HEK293 (cell line): ENCODE results near the gene GRAMD1C.

Source experiments
- CTCF ChIA-PET: fragments of 350-600 bp; formaldehyde crosslinking; extraction: SDS; loops from one replicate; lab custom pipeline; 2021; ENCODE audit warnings: antibody characterized with exemption; lab: Yijun Ruan, JAX
- POLR2A ChIA-PET: fragments of 300-600 bp; formaldehyde crosslinking; extraction: SDS; loops from one replicate; lab custom pipeline; 2020; ENCODE audit warnings: antibody characterized with exemption, inconsistent platforms; lab: Yijun Ruan, JAX
- H3K27ac ChIP-seq: fragments of 200-500 bp; sonication (Bioruptor generic); 2 replicates; pipeline ENCODE4 v1.5.1; 2014; ENCODE audit warnings: low read depth, low read length, control low read depth, inconsistent platforms; ENCODE audit errors: extremely low read depth
- H3K36me3 ChIP-seq, 2 experiments: fragments of 200-500 bp in 1 of 2; sonication (Bioruptor generic) in 1 of 2; 1 replicate in 1 of 2; 2 replicates in 1 of 2; pipeline ENCODE4 v1.5.1; 2014 to 2017; ENCODE audit warnings: inconsistent platforms in 2 of 2, low read length in 2 of 2; ENCODE audit not compliant: control insufficient read depth in 2 of 2, insufficient read depth in 1 of 2
- H3K4me1 ChIP-seq: fragments of 200-500 bp; sonication (Bioruptor generic); 2 replicates; pipeline ENCODE4 v1.5.1; 2014; ENCODE audit warnings: mild to moderate bottlenecking, low read length, inconsistent platforms; ENCODE audit not compliant: control insufficient read depth, insufficient read depth
- H3K4me3 ChIP-seq: 2 replicates; pipeline ENCODE4 v1.5.1; 2011; ENCODE audit warnings: low read depth, mild to moderate bottlenecking, control low read depth, low read length, moderate library complexity
- H3K9me3 ChIP-seq: fragments of 200-500 bp; sonication (Bioruptor generic); 2 replicates; pipeline ENCODE4 v1.5.1; 2014; ENCODE audit warnings: low read depth, low read length, inconsistent platforms; ENCODE audit not compliant: control insufficient read depth, insufficient read depth
- KLF17 ChIP-seq: fragments of 450-650 bp; formaldehyde crosslinking; IDR thresholded peaks from 2 replicates; pipeline ENCODE4 v1.5.1; 2016; ENCODE audit warnings: missing biosample characterization, missing genetic modification characterization
- MYNN ChIP-seq: fragments of 450-650 bp; formaldehyde crosslinking; IDR thresholded peaks from 2 replicates; pipeline ENCODE4 v1.5.1; 2016; ENCODE audit warnings: missing biosample characterization, missing genetic modification characterization, borderline replicate concordance
- SCRT1 ChIP-seq: fragments of 450-650 bp; formaldehyde crosslinking; IDR thresholded peaks from 2 replicates; pipeline ENCODE4 v1.5.1; 2016; ENCODE audit warnings: missing biosample characterization, missing genetic modification characterization, borderline replicate concordance
- SP7 ChIP-seq: fragments of 450-650 bp; formaldehyde crosslinking; IDR thresholded peaks from 2 replicates; pipeline ENCODE4 v1.5.1; 2016; ENCODE audit warnings: missing biosample characterization, missing genetic modification characterization
- ZBTB21 ChIP-seq: fragments of 450-650 bp; formaldehyde crosslinking; IDR thresholded peaks from 2 replicates; pipeline ENCODE4 v1.5.1; 2017; ENCODE audit warnings: missing biosample characterization, missing genetic modification characterization
- ZBTB44 ChIP-seq: fragments of 450-650 bp; IDR thresholded peaks from 2 replicates; pipeline ENCODE4 v1.5.1; 2018; ENCODE audit warnings: missing biosample characterization, mild to moderate bottlenecking, missing genetic modification characterization
- ZNF184 ChIP-seq: fragments of 450-650 bp; IDR thresholded peaks from 2 replicates; pipeline ENCODE4 v1.5.1; 2018; ENCODE audit warnings: missing biosample characterization, mild to moderate bottlenecking, missing genetic modification characterization
- ZNF202 ChIP-seq: fragments of 450-650 bp; formaldehyde crosslinking; IDR thresholded peaks from 2 replicates; pipeline ENCODE4 v1.5.1; 2016; ENCODE audit warnings: missing biosample characterization, missing genetic modification characterization, borderline replicate concordance
- ZNF274 ChIP-seq, 2 experiments: fragments of 200-500 bp in 1 of 2; fragments of 450-650 bp in 1 of 2; sonication (Bioruptor generic) in 1 of 2; formaldehyde crosslinking in 1 of 2; IDR thresholded peaks; 2 replicates each; pipeline versions ENCODE4 v1.5.1 to v1.6.1; 2014 to 2016; ENCODE audit warnings: borderline replicate concordance in 1 of 2, inconsistent platforms in 1 of 2, low read length in 1 of 2, missing biosample characterization in 1 of 2, missing genetic modification characterization in 1 of 2
- ZNF513 ChIP-seq: fragments of 450-650 bp; IDR thresholded peaks from 2 replicates; pipeline ENCODE4 v1.5.1; 2018; ENCODE audit warnings: missing biosample characterization, missing genetic modification characterization
- ZNF529 ChIP-seq: fragments of 450-650 bp; formaldehyde crosslinking; IDR thresholded peaks from 2 replicates; pipeline ENCODE4 v1.5.1; 2017; ENCODE audit warnings: missing genetic modification characterization, missing biosample characterization; ENCODE audit not compliant: insufficient replicate concordance
- ZNF558 ChIP-seq: fragments of 450-650 bp; formaldehyde crosslinking; IDR thresholded peaks from 2 replicates; pipeline ENCODE4 v1.5.1; 2016; ENCODE audit warnings: missing biosample characterization, missing genetic modification characterization
- ZNF580 ChIP-seq: fragments of 450-650 bp; formaldehyde crosslinking; IDR thresholded peaks from 2 replicates; pipeline ENCODE4 v1.5.1; 2016; ENCODE audit warnings: missing biosample characterization, missing genetic modification characterization
- ZNF639 ChIP-seq: fragments of 450-650 bp; formaldehyde crosslinking; IDR thresholded peaks from 2 replicates; pipeline ENCODE4 v1.5.1; 2016; ENCODE audit warnings: missing biosample characterization, missing genetic modification characterization
- ZNF660 ChIP-seq: fragments of 450-650 bp; IDR thresholded peaks from 2 replicates; pipeline ENCODE4 v1.5.1; 2018; ENCODE audit warnings: missing biosample characterization, mild to moderate bottlenecking, missing genetic modification characterization
- ZNF707 ChIP-seq: fragments of 450-650 bp; formaldehyde crosslinking; IDR thresholded peaks from 2 replicates; pipeline ENCODE4 v1.5.1; 2016; ENCODE audit warnings: missing biosample characterization, missing genetic modification characterization
- TF ChIP-seq, protein P1 (sequence below): fragments of 450-650 bp; formaldehyde crosslinking; IDR thresholded peaks from 2 replicates; pipeline ENCODE4 v1.5.1; 2017; ENCODE audit warnings: missing biosample characterization, mild to moderate bottlenecking, missing genetic modification characterization, moderate library complexity
- TF ChIP-seq, protein P2 (sequence below): fragments of 450-650 bp; formaldehyde crosslinking; IDR thresholded peaks from 2 replicates; pipeline ENCODE4 v1.5.1; 2017; ENCODE audit warnings: missing biosample characterization, missing genetic modification characterization
- TF ChIP-seq, protein P3 (sequence below): fragments of 450-650 bp; formaldehyde crosslinking; IDR thresholded peaks from 2 replicates; pipeline ENCODE4 v1.5.1; 2016; ENCODE audit warnings: missing biosample characterization, missing genetic modification characterization

GRAMD1C gene

DNA sequence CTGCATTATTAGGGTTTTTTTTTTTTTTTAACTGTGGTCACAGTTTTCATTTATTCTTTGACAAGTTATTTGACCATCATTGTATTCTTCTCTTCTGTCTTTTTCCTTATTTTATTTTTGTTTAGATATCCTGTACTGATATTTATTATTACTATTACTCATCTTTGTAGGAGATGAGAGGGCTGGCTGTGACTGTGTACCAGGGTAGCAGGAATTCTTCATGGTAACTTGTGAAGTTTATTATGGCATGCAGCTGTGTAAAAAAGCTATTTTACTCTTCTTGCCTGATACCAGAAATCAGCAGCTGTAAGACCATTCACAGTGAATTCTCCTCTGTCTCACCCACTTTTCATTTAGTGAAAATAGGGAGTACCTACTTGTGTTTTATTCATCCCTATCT lies 47.2 kb upstream of the GRAMD1C start:
- ChIA-PET CTCF (interaction anchor here (0.7 kb wide), 1 partner anchor 105 kb away, joined by 5 read pairs; no protein-coding TSS in a partner anchor), POLR2A (no interaction called here)
- Histone ChIP-seq H3K4me3 (no peak overlapping the region), H3K9me3 (no peaks in the 10 kb centered on the region), H3K4me1 (no peaks in the 10 kb centered on the region), H3K36me3 (peaks cover 6 to 49% of the 10 kb centered on the region in 2 experiments; a peak in 2 of 3 replicates), H3K27ac (no peak overlapping the region)
- TF ChIP-seq ZNF558 (tag by site-specific recombination): no peak
- TF ChIP-seq ZBTB21 (tag by site-specific recombination): no peak
- no peak for TF ChIP-seq ZNF580 (tag by site-specific recombination)
- TF ChIP-seq ZNF707: no peak
- no peak for TF ChIP-seq SCRT1 (tag by site-specific recombination)
- no peak for TF ChIP-seq KLF17 (tag by site-specific recombination)
- no peak for TF ChIP-seq ZNF529 (tag by site-specific recombination)
- no peak for TF ChIP-seq ZBTB44
- no peak for TF ChIP-seq SP7 (tag by site-specific recombination)
- TF ChIP-seq ZNF513: no peak
- TF ChIP-seq, protein P1, sequence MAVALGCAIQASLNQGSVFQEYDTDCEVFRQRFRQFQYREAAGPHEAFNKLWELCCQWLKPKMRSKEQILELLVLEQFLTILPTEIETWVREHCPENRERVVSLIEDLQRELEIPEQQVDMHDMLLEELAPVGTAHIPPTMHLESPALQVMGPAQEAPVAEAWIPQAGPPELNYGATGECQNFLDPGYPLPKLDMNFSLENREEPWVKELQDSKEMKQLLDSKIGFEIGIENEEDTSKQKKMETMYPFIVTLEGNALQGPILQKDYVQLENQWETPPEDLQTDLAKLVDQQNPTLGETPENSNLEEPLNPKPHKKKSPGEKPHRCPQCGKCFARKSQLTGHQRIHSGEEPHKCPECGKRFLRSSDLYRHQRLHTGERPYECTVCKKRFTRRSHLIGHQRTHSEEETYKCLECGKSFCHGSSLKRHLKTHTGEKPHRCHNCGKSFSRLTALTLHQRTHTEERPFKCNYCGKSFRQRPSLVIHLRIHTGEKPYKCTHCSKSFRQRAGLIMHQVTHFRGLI (tag by site-specific recombination): no peak
- TF ChIP-seq ZNF274 (IDR thresholded peaks at IDR 0.05; ENCODE audit: low read length): no peak
- TF ChIP-seq ZNF274 (tag by site-specific recombination; IDR thresholded peaks at IDR 0.05; ENCODE audit: borderline replicate concordance): no peak
- no peak for TF ChIP-seq ZNF202 (tag by site-specific recombination)
- TF ChIP-seq MYNN (tag by site-specific recombination): no peak
- no peak for TF ChIP-seq ZNF639
- TF ChIP-seq, protein P2, sequence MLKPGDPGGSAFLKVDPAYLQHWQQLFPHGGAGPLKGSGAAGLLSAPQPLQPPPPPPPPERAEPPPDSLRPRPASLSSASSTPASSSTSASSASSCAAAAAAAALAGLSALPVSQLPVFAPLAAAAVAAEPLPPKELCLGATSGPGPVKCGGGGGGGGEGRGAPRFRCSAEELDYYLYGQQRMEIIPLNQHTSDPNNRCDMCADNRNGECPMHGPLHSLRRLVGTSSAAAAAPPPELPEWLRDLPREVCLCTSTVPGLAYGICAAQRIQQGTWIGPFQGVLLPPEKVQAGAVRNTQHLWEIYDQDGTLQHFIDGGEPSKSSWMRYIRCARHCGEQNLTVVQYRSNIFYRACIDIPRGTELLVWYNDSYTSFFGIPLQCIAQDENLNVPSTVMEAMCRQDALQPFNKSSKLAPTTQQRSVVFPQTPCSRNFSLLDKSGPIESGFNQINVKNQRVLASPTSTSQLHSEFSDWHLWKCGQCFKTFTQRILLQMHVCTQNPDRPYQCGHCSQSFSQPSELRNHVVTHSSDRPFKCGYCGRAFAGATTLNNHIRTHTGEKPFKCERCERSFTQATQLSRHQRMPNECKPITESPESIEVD (tag by site-specific recombination): no peak
- TF ChIP-seq, protein P3, sequence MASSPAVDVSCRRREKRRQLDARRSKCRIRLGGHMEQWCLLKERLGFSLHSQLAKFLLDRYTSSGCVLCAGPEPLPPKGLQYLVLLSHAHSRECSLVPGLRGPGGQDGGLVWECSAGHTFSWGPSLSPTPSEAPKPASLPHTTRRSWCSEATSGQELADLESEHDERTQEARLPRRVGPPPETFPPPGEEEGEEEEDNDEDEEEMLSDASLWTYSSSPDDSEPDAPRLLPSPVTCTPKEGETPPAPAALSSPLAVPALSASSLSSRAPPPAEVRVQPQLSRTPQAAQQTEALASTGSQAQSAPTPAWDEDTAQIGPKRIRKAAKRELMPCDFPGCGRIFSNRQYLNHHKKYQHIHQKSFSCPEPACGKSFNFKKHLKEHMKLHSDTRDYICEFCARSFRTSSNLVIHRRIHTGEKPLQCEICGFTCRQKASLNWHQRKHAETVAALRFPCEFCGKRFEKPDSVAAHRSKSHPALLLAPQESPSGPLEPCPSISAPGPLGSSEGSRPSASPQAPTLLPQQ (tag by site-specific recombination): no peak
- no peak for TF ChIP-seq ZNF660
- TF ChIP-seq ZNF184 (tag by site-specific recombination): no peak
